ENCODE measurements around the gene SELENOT. TPM values are rescaled to one million over a fixed set of nuclear protein-coding genes. Genes with fewer than 3 reads are reported as not detected.

SELENOT gene
- total and polyA plus RNA-seq, 2 of the 8 experiments (the other 6 are each of a cell fraction or from before 2014, with no cell fraction given), result 79.0 to 290 TPM

DNA sequence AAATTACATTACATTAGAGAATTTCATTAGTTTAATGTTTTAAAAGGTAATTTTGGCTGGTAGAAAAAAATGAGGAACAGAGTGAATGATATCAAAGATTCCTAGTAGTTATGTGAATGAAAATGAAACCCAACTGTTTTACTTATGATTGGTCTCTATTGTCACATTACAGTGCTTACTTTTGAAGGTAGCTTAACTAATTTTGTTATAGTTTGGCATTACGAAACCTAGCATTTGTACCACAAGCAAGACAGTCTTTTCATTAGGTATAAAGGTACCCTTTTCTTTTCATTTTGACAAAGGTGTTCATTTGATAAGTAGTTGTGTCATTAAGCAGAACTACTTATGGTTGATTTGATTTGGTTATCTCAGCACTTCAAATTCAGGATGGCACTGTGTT lies 6.9 kb downstream of the SELENOT start (continued):
- TF ChIP-seq TCF12 (IDR thresholded peaks at IDR 0.05; ENCODE audit: low read depth, low read length), result no peak
- TF ChIP-seq POU5F1 (IDR thresholded peaks at IDR 0.05; ENCODE audit: low read depth, low read length), result no peak
